ENCODE results near the gene RPL35A. TPM values are rescaled to one million over a fixed set of nuclear protein-coding genes. Genes with fewer than 3 reads are reported as not detected.
"Not testable (repeated sequence)": the region's sequence is repeated elsewhere in the genome, so short reads cannot be mapped to it uniquely, and the experiment has no call there.

The RPL35A gene
- total RNA-seq (2014; rRNA removed; shearing (Covaris generic)), result 587 and 710 TPM in 2 replicates

- DNase-seq (ENCODE audit: low spot score), result peak; percentile 98
These were observed at the start of gene RPL35A for GRCh38 chr3:197949778-197950676. Gene RPL35A, plus strand, starts transcription at chr3:197950190. Its CDS starts 778 bp downstream, at chr3:197950968.

DNA sequence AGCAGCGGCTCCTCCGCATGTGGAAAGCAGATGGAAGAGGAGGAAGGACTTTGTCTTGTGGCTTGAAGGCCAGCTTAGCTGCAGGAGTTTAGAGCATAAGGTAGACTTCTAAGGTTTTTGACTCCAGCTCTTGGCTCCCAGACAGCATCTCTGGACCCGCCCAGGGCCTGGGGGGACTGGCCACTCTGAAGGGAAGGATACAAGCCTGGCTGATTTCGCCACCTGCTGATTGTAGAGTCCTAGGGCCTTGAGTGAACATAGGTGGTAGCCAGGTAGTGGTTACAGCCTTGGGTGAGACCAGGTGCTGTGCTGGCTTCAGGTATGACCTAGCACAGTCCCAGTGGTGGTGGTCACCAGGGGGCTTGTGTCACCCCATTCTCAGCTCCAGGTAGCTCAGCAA, 48.4 kb upstream of the RPL35A start:
- DNase-seq (ENCODE audit: low spot score), result no peak

DNA sequence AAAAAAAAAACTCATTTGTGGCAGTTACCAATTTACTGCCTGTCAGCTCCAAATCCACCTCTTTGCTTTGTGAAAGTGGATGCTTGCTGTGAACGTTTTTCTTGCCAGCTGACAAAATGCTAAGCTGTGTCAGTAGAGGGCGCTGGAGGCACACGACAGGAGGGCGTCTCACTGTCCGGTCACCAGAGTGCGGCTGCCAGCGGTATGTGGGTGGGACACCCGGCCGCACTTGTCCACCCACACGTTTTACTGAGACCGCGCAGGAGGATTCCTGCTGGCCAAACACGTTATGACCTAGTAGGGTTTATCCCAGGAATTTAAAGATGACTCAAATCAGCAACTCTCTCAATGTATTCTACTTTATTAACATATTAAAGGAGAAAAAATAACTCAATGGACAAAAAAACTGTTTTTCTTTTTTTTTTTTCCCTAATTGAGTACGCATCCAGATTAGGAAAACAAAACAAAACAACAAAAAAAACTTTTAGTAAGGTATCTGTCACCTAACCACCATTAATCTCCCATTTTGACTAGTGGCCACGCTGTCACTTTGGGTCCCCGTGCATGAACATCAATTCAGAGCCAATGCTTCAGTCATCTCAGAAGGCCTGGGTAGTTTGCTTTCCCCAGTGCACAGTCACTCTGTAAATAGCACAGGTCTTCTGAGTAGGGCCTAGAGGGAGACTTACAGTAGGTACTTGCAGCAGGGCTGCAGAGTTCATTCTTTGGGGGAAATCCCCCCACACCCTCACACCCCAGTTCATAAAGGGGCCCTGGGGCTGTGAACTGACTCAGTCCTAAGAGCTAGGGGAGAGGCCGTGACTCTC, 43.8 kb upstream of the RPL35A start:
- DNase-seq (ENCODE audit: low spot score), result peak; percentile 94

- DNase-seq (ENCODE audit: low spot score), result no peak
These were observed 43.2 kb upstream of the RPL35A start for GRCh38 chr3:197906850-197907187.

DNA sequence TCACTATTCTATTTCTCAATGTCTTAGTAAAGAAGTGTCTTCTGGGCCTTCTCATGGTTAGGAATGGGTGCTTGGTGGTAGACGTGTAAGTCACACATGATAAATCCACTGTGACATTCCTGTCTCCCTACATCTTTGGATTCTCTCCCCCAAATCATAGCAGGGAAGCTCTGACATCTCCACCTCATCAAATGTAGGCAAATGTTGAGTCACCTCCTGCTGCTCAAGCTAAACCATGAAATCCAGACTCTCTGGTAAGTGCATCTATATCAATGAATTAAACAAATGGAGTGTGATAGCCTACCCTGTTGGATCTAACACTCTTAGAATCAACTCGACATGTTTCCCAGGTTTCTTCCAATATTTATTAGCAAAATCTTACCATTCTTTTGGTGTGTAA, 42.8 kb upstream of the RPL35A start:
- no peak for DNase-seq (ENCODE audit: low spot score)

DNA sequence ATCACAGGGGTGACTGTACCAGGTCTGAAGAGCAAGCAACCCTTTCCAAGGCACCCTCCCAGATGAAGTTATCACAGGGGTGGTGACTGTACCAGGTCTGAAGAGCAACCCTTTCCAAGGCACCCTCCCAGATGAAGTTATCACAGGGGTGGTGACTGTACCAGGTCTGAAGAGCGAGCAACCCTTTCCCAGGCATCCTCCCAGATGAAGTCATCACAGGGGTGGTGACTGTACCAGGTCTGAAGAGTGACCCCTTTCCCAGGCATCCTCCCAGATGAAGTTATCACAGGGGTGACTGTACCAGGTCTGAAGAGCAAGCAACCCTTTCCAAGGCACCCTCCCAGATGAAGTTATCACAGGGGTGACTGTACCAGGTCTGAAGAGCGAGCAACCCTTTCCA, 41.4 kb upstream of the RPL35A start:
- DNase-seq (ENCODE audit: low spot score), result not testable (repeated sequence)

GRCh38 chr3:197908957-197909701, 40.9 kb upstream of the RPL35A start:
- no peak for DNase-seq (ENCODE audit: low spot score)

- DNase-seq (ENCODE audit: low spot score), result no peak
These were observed 37.1 kb upstream of the RPL35A start for GRCh38 chr3:197912741-197913476.

DNA sequence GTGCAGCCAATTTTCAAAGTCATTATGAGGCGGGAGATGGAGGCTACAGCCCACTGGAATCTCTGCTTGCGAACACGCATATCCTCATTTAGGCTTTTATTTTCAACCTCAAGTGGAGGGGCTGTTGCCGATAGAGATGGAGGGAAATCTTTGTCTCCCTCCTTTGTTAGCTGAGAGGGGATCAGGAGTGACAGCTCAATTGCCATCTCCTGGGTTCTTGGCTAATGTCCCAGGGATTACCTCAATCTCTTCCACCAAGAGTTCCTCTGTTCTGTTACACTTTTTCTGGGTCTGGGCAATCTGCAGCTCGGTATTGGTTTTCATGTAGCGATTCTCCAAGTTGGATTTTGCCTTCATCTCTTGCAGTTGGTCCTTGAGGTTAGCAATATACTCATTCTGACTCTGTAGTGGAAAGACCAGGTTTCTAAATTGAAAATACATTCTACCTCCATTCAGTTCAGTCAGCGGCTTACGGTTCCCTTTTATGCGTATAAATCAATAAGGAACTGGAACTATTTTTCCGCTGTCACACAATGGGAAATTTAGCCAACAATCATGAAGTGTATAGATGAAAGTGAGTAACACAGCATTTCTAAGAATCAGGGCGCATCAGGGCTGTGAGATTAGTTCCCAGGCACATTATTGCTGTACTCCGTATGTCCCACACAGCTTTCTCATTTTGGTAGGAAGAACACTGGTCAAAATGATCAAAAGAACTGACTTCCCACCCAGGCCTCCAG, 36.2 kb upstream of the RPL35A start:
- DNase-seq (ENCODE audit: low spot score), result no peak

DNA sequence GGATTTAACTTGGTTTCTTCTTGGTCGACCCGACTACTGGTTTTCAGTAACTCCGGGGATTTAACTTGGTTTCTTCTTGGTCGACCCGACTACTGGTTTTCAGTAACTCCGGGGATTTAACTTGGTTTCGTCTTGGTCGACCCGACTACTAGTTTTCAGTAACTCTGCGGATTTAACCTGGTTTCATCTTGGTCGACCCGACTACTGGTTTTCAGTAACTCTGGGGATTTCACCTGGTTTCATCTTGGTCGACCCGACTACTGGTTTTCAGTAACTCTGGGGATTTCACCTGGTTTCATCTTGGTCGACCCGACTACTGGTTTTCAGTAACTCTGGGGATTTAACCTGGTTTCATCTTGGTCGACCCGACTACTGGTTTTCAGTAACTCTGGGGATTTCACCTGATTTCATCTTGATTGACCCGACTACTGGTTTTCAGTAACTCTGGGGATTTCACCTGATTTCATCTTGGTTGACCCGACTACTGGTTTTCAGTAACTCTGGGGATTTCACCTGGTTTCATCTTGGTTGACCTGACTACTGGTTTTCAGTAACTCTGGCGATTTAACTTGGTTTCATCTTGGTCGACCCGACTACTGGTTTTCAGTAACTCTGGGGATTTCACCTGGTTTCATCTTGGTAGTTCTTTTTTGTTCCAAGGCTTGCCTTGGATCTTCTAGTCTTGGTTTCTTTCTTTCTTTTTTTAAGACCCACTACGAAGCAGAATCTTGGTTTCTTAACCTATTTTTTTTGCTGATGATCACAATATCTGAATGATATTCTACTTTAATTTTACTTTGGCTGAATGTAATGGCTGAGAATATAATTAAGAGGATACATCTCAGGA, 28.3 kb upstream of the RPL35A start:
- DNase-seq (ENCODE audit: low spot score), result not testable (repeated sequence)

GRCh38 chr3:197926418-197926817, 23.6 kb upstream of the RPL35A start:
- DNase-seq (ENCODE audit: low spot score), result no peak

DNA sequence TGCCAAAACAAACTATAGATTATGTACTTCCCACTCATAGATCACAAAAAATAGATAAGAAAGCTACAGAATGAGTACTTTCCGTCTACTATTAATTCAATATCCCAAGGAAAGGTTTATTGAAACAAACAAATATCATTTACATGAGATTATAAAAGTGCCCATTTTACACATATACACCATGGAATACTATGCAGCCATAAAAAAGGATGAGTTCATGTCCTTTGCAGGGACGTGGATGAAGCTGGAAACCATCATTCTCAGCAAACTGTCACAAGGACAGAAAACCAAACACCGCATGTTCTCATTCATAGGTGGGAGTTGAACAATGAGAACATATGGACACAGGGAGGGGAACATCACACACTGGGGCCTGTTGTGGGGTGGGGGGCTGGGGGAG, 22.4 kb upstream of the RPL35A start:
- not testable (repeated sequence) for DNase-seq (ENCODE audit: low spot score)

GRCh38 chr3:197936819-197937384, 13.1 kb upstream of the RPL35A start:
- no peak for DNase-seq (ENCODE audit: low spot score)

DNA sequence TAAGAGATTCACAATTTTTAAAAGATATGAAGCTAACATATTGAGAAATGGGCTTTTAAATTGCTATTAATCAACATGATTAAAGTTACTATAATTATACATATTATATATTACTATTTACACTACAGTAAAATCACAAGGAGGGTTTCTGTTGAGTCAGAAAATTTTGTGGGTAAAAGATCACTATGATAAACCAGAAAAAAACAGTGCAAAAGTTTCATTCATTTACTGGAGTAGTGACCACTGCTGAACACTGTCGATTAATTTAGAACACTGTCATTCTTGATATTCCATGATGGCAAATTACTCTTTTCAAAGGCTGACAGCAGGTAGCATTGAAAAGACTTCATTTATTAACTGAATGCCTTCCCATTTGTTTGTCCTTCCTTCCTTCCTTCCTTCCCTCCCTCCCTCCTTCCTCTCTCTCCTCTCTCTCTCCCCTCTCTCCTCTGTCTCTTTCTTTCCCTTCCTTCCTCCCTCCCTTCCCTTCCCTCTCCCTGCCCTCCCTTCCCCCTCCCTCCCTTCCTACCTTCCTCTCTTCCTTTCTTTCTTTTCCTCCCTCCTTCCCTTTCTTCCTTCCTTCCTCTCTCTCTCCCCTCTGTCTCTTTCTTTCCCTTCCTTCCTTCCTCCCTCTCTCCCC, 9.1 kb upstream of the RPL35A start:
- no peak for DNase-seq (ENCODE audit: low spot score)

- peak; percentile 77 for DNase-seq (ENCODE audit: low spot score)
These were observed 6.9 kb upstream of the RPL35A start for GRCh38 chr3:197942956-197943556.

DNA sequence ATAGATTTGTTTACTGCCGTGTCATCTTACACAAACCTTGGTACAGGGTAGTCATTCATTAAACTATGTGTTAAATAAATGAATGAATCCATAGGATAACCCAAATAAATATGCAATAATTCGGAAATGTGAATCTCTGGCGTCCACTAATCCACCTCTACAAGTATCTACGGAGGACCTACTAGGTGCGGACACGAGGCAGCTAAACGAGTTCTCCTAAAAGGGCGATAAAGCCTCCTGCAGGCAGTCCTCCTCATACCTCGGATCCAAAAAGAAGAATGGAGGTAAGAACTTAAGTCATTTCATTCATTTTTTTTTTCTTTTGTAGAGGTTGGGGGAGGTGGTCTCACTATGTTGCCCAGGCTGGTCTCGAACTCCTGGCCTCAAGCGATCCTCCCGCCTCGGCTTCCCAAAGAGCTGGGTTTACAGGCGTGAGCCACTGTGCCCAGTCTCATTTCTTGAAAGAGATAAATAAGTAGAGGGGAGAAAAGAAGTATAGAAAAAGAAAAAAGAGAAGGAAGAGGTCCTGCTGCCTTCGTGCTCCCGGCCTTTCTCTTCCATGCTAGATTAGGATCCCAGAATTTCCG, 706 bp upstream of the RPL35A start:
- DNase-seq (ENCODE audit: low spot score), result peak; percentile 6

DNA sequence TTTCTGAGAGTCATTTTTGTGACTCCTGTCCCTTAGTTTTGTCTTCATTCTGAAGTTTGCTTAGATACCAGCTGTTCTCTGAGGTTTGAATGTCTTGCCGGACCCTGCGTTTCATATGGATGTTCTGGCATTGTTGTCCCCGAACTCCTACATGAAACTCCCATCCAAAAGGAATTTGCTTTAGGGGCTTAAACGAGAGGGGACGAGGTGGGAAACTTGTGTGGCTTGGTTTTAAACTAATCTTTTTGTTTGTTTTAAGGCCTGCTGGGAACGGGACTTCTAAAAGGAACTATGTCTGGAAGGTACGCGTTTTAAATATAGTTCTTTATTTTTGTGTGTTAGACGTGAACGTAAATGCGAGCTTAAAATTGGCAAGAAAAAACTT, 679 bp downstream of the RPL35A start:
- no peak for DNase-seq (ENCODE audit: low spot score)
